Endothelial cell of umbilical vein (primary cell): Measurements from ENCODE around the gene SLC35A1. TPM values are rescaled to one million over a fixed set of nuclear protein-coding genes. Genes with fewer than 3 reads are reported as not detected.

Experiments
- Bru-seq: library from RNA; stranded (reverse); fragments of 400-500 nt; gene quantifications from one replicate; lab custom pipeline; 2021; lab: Mats Ljungman, UMichigan
- BruChase-seq, 2 experiments: library from RNA; stranded (reverse); fragments of 400-500 nt; gene quantifications; one replicate each; lab custom pipeline; 2021; lab: Mats Ljungman, UMichigan
- BruUV-seq: library from RNA; stranded (reverse); fragments of 400-500 nt; replicated peaks from 2 replicates; lab custom pipeline; 2021; lab: Mats Ljungman, UMichigan
- CTCF ChIA-PET: fragments of 300-600, 350-600 bp; sonication (Branson Sonifier 250); formaldehyde crosslinking; loops from one replicate; lab custom pipeline; 2021; ENCODE audit warnings: antibody characterized with exemption, inconsistent platforms; lab: Charles Lee
- POLR2A ChIA-PET: fragments of 300-600, 350-600 bp; sonication (Branson Sonifier 250); formaldehyde crosslinking; loops from one replicate; lab custom pipeline; 2021; ENCODE audit warnings: antibody characterized with exemption, inconsistent platforms; lab: Charles Lee
- DNase-seq: peaks from one replicate; pipeline ENCODE4 v3.0.0-alpha.2; 2011; ENCODE audit warnings: low read depth, low spot score
- FAIRE-seq: peaks from 2 replicates; lab custom pipeline; 2011; peaks lifted over from hg19 to GRCh38; lab: Jason Lieb, UNC
- H2AFZ ChIP-seq: 2 replicates; pipeline ENCODE4 v1.6.0; 2012; ENCODE audit warnings: low read depth, low read length, control low read depth, inconsistent platforms
- H3K27ac ChIP-seq: 2 replicates; pipeline ENCODE4 v1.5.1; 2011; ENCODE audit warnings: low read depth, mild to moderate bottlenecking, control low read depth, low read length, moderate library complexity; ENCODE audit not compliant: insufficient read depth
- H3K27me3 ChIP-seq, 2 experiments: 2 replicates each; pipeline versions ENCODE4 v1.6.0 to v1.6.1; 2011; ENCODE audit warnings: low read length in 2 of 2, mixed read lengths in 1 of 2; ENCODE audit not compliant: control insufficient read depth in 2 of 2, insufficient read depth in 2 of 2
- H3K36me3 ChIP-seq, 2 experiments: 2 replicates in 1 of 2; 3 replicates in 1 of 2; pipeline ENCODE4 v1.5.1; 2011; ENCODE audit warnings: low read length in 2 of 2, mild to moderate bottlenecking in 1 of 2, moderate library complexity in 1 of 2; ENCODE audit not compliant: control insufficient read depth in 2 of 2, insufficient read depth in 2 of 2; ENCODE audit errors: extremely low read depth in 1 of 2
- H3K4me1 ChIP-seq: 3 replicates; pipeline ENCODE4 v1.5.1; 2011; ENCODE audit warnings: mild to moderate bottlenecking, low read length; ENCODE audit not compliant: control insufficient read depth, insufficient read depth; ENCODE audit errors: extremely low read depth
- H3K4me2 ChIP-seq: 2 replicates; pipeline ENCODE4 v1.6.1; 2011; ENCODE audit warnings: low read length, control low read depth, mixed read lengths; ENCODE audit not compliant: insufficient read depth
- H3K4me3 ChIP-seq, 3 experiments: fragments of 200-600 bp in 1 of 3; sonication (generic), shearing (Covaris generic) in 1 of 3; replicated peaks in 1 of 3; 2 replicates each; pipeline ENCODE4 v1.5.1; 2011 to 2016; ENCODE audit warnings: control low read depth in 3 of 3, low read length in 3 of 3, mild to moderate bottlenecking in 2 of 3, inconsistent platforms in 1 of 3, low read depth in 1 of 3, moderate library complexity in 1 of 3; ENCODE audit not compliant: insufficient read depth in 1 of 3
- H3K79me2 ChIP-seq: 2 replicates; pipeline ENCODE4 v1.6.0; 2012; ENCODE audit warnings: low read length, inconsistent platforms; ENCODE audit not compliant: control insufficient read depth, insufficient read depth
- H3K9ac ChIP-seq: replicated peaks from 2 replicates; pipeline ENCODE3; 2011; ENCODE audit warnings: low read length, control low read depth; ENCODE audit not compliant: insufficient read depth; ENCODE audit errors: extremely low read depth
- H3K9me1 ChIP-seq: replicated peaks from 3 replicates; pipeline ENCODE4 v1.6.0; 2011; ENCODE audit warnings: mild to moderate bottlenecking, low read length; ENCODE audit not compliant: control insufficient read depth, insufficient read depth; ENCODE audit errors: extremely low read depth
- H3K9me3 ChIP-seq: replicated peaks from 2 replicates; pipeline ENCODE4 v1.5.1; 2012; ENCODE audit warnings: low read length, inconsistent platforms; ENCODE audit not compliant: control insufficient read depth, insufficient read depth
- H4K20me1 ChIP-seq: replicated peaks from 2 replicates; pipeline ENCODE3; 2011; ENCODE audit warnings: mild to moderate bottlenecking, low read length; ENCODE audit not compliant: control insufficient read depth, insufficient read depth; ENCODE audit errors: extremely low read depth
- EZH2 ChIP-seq: IDR thresholded peaks from 2 replicates; pipeline ENCODE4 v1.6.1; 2012; ENCODE audit warnings: borderline replicate concordance, low read depth, mild to moderate bottlenecking, moderate library complexity, low read length, inconsistent platforms; ENCODE audit not compliant: severe bottlenecking
- FOS ChIP-seq: IDR thresholded peaks from 2 replicates; pipeline ENCODE4 v1.6.1; 2011; ENCODE audit warnings: mild to moderate bottlenecking, low read length, moderate library complexity, borderline replicate concordance; ENCODE audit not compliant: insufficient read depth
- MYC ChIP-seq: IDR thresholded peaks from one replicate; pipeline ENCODE4 v1.6.1; 2011; ENCODE audit warnings: mild to moderate bottlenecking, low read depth, low read length
- POLR2A ChIP-seq: IDR thresholded peaks from 2 replicates; pipeline ENCODE4 v1.6.1; 2012; ENCODE audit warnings: low read depth, mild to moderate bottlenecking, control low read depth, low read length
- POLR2AphosphoS5 ChIP-seq: IDR thresholded peaks from 2 replicates; pipeline ENCODE4 v1.6.1; 2012; ENCODE audit warnings: low read depth, mild to moderate bottlenecking, control low read depth, low read length, moderate library complexity; ENCODE audit not compliant: insufficient read depth
- dilution Hi-C: fragments of 300-500 bp; cut with MboI; formaldehyde crosslinking; loops from one replicate; pipeline ENCODE4 v1.15.0; 2019; ENCODE audit warnings: low sequenced_read_pairs; ENCODE audit not compliant: extremely low pct_ligation_motif_present
- intact Hi-C: fragments of 100-400 bp; cut with micrococcal nuclease; formaldehyde crosslinking; loops from one replicate; pipeline ENCODE4 v1.10.0; 2022
- long read RNA-seq: library from polyadenylated mRNA; stranded (forward); transcript quantifications from one replicate; pipeline ENCODE4 v2.0.0, GENCODE V29; 2021
- polyA minus RNA-seq, 3 experiments: library from RNA; depleted of rRNA, polyadenylated mRNA; stranded (reverse); fragments of >200 nt; gene quantifications; 1 replicate in 1 of 3; 2 replicates in 2 of 3; pipeline ENCODE4 v1.2.3, GENCODE V29; 2011
- polyA plus RNA-seq, 4 experiments: library from polyadenylated mRNA; depleted of rRNA in 3 of 4; stranded (reverse) in 3 of 4; unstranded in 1 of 4; fragments of >200 nt; gene quantifications; 2 replicates each; pipeline versions ENCODE4 v1.2.1 to v1.2.3, GENCODE V29; 2011 to 2012; ENCODE audit warnings: missing spikeins in 1 of 4
- total RNA-seq: library from RNA; stranded (reverse); gene quantifications from 2 replicates; pipeline ENCODE4 v1.2.3, GENCODE V29; 2021

Gene SLC35A1
- total RNA-seq (12.9 and 13.0 TPM in 2 replicates), polyA plus RNA-seq (12.4 and 13.9 TPM in 2 replicates), polyA minus RNA-seq (18.8 and 24.6 TPM in 2 replicates), Bru-seq, nascent RNA (percentile 69 among the genes with signal in this experiment), BruChase-seq, experiment 1, labeled RNA remaining after a 6-hour chase (percentile 72 among the genes with signal in this experiment), BruChase-seq, experiment 2, labeled RNA remaining after a 2-hour chase (percentile 87 among the genes with signal in this experiment)
- polyA plus RNA-seq (2011; cell fraction: cytosol; rRNA removed) = 11.2 and 12.1 TPM in 2 replicates
- polyA plus RNA-seq (2011; cell fraction: nucleus; rRNA removed) = 22.2 and 27.8 TPM in 2 replicates
- 19.3 and 19.4 TPM in 2 replicates for polyA plus RNA-seq (2012)
- 7.4 TPM for polyA minus RNA-seq (2011; cell fraction: cytosol; rRNA and poly(A)+ RNA removed)
- polyA minus RNA-seq (2011; cell fraction: nucleus; rRNA and poly(A)+ RNA removed) = 7.8 and 11.1 TPM in 2 replicates
- long read RNA-seq, transcript SLC35A1-201 (8 exons, 1,851 nt) = major isoform, 35 of 36 reads
- long read RNA-seq, partial matches to known transcripts = 0 of 36 reads
- long read RNA-seq, other reads (novel, unspliced or antisense) = 1 of 36 reads

DNA sequence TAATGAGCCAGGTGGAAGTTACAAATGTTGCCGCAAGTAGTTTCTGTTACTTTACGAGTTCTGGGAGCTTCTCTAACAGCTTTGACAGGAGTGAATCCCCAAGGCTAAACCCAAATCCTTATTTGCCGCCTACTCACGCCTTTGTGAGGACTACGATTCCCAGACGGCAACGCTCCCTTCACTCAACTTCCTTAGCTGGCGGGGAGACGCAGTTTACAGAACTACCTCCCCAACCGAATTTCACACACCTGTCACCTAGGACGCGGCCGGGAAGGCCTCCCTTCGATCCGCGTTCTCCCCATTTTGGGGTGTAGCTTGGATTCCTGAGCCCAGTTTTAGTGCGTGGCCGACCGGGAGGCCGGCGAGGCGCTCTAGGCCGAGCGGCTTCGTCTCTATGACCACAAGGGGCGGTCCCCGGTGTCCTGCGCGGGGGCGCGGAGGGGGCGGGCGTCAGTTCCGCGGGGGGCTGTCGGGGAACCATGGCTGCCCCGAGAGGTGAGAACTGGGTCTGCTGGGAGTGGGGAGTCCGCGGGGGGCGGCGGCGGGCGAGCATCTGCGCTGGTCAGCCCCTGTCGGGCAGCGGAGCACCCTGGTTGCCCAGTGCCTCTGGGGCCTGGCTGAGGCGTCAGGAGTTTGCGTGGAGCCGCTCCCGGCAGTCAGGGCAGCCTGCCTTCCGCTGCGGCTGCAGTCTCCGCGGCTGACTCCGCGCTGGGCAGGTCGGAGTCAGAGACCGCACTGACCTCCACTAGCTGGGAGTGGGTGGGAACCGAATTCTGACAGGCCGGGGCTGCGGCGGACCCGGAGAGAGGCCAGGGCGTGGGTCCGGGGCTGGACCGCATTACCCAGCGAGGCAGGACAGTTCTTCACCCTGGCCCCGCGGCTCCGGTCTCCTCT is at the start of gene SLC35A1:
Gene SLC35A1 (plus strand): TSS at position 450 of the 894 bp plus-strand sequence. CDS start 30 bp downstream, at position 480.
- DNase-seq (peak; percentile 88), FAIRE-seq (peak; percentile 83)
- peaks cover 8% of the 10 kb centered on the region for H3K4me1 ChIP-seq
- peak within 1 kb of the TSS; percentile 91 for H3K27ac ChIP-seq
- BruUV-seq = TSS peak; percentile 43
- no peaks in the 10 kb centered on the region for H3K9me1 ChIP-seq
- peak within 1 kb of the TSS; percentile 99 for H2AFZ ChIP-seq
- TF ChIP-seq POLR2A (peak; percentile 86), FOS (peak; percentile 16), MYC (no peak), EZH2 (no peak), POLR2AphosphoS5 (peak; percentile 65)
- no peaks in the 10 kb centered on the region for H3K79me2 ChIP-seq
- ChIA-PET CTCF (interaction anchor here (1.7 kb wide), 1 partner anchor 80 kb away, joined by 6 read pairs; no protein-coding TSS in a partner anchor), POLR2A (no interaction called here)
- peak within 1 kb of the TSS; percentile 53 to 91 (median 90) for H3K4me3 ChIP-seq
- no peaks in the 10 kb centered on the region for H4K20me1 ChIP-seq
- intact Hi-C loops = loop anchor here (1.0 to 10.0 kb wide), 5 partner anchors 64 to 408 kb away; partner anchors contain the start of genes AKIRIN2, SMIM8 and ZNF292
- peaks cover 0 to 2% of the 10 kb centered on the region in 2 experiments for H3K36me3 ChIP-seq
- dilution Hi-C loops = no loop called here
- H3K9ac ChIP-seq = peak within 1 kb of the TSS; percentile 97
- no peaks in the 10 kb centered on the region for H3K9me3 ChIP-seq
- peaks cover 2% of the 10 kb centered on the region in 2 experiments for H3K27me3 ChIP-seq
- peak within 1 kb of the TSS; percentile 62 for H3K4me2 ChIP-seq
